Measurements from ENCODE around the gene LRR1.
"Not testable (repeated sequence)": the region's sequence is repeated elsewhere in the genome, so short reads cannot be mapped to it uniquely, and the experiment has no call there.

LRR1 gene

DNA sequence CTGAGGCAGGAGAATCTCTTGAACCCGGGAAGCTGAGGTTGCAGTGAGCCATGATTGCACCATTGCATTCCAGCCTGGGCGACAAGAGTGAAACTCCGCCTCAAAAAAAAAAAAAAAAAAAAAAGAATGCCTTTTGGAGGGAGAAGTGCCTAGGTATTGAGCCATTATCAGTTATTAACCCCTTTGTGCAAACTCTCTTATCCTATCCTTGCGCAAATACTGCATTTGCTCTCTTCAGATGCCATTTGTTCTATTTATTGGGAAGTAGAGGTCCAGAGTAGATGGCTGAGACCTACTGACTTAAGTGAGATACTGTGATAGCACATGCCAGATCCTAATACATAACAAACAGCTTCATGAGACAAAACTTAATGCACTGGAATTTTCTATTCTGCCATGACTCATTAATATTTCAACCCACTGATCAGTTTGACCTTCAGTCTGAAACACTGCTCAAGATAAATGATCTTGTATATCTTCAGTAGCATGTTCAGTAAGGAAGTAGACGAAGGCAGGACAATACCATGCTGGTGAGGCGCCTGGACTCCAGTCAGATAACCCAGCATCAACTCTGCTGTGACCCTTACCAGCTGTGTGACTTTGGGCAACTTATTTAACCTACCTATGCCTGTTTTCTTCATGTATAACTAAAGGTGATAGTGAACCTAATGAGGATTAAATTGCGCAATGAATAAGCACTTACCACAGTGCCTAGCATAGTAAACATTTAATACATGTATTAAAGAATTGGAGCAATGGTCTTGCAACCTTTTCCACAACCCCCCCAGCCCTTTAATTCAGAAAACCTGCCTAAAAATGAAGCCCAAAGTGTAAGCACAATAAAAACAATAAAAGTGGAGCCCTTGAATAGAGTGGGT is 42.0 kb downstream of the LRR1 start:
- no peak for DNase-seq (ENCODE audit: extremely low read depth, low read depth)
- TF ChIP-seq, protein P1, sequence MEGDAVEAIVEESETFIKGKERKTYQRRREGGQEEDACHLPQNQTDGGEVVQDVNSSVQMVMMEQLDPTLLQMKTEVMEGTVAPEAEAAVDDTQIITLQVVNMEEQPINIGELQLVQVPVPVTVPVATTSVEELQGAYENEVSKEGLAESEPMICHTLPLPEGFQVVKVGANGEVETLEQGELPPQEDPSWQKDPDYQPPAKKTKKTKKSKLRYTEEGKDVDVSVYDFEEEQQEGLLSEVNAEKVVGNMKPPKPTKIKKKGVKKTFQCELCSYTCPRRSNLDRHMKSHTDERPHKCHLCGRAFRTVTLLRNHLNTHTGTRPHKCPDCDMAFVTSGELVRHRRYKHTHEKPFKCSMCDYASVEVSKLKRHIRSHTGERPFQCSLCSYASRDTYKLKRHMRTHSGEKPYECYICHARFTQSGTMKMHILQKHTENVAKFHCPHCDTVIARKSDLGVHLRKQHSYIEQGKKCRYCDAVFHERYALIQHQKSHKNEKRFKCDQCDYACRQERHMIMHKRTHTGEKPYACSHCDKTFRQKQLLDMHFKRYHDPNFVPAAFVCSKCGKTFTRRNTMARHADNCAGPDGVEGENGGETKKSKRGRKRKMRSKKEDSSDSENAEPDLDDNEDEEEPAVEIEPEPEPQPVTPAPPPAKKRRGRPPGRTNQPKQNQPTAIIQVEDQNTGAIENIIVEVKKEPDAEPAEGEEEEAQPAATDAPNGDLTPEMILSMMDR (IDR thresholded peaks at IDR 0.05; ENCODE audit: low read depth, low read length) = no peak

DNA sequence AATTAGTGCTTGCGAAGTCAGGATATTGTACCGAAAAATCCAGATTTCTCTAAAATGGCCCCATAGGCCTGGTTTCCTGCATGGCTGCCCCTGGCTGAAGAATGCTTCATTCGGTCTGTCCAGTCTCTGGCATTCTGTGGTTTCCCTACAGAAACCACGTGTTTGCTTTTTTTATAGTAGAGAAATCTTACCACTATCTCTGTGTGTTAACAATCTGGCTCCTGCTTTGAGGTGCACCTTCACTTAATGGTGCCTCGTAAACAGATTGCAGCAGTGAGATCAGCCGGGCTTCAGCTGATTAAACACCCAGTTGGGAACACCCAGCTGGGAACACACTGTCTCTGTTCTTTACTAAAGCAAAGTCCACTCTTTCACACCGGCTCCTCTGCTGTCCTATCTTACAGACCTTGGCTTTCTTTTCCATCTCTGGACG is 43.0 kb downstream of the LRR1 start:
- DNase-seq (ENCODE audit: extremely low read depth, low read depth) = no peak

DNA sequence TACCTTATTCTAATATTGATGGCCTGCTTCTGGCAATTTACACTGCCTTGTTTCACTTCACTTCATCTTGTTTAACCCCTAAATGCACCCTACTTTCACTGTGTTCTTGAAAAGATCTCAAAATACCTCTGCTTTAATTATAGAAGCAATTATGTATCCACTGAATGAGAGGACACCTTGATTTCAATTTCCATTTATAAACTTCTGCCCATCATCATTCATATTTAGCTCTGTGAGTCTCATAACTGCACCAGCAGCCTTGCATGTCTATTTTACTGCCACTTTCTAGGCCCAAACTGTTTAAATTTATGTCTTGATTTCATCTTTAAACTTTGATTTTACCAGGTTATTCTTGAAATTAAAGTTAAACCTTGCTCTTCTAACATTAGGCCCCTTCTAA is 43.4 kb downstream of the LRR1 start:
- DNase-seq (ENCODE audit: extremely low read depth, low read depth) = no peak
- TF ChIP-seq, protein P1 (IDR thresholded peaks at IDR 0.05; ENCODE audit: low read depth, low read length) = no peak

More for the DNA sequence above, 43.0 kb downstream of the LRR1 start:
- TF ChIP-seq, protein P1 (IDR thresholded peaks at IDR 0.05; ENCODE audit: low read depth, low read length) = no peak

DNA sequence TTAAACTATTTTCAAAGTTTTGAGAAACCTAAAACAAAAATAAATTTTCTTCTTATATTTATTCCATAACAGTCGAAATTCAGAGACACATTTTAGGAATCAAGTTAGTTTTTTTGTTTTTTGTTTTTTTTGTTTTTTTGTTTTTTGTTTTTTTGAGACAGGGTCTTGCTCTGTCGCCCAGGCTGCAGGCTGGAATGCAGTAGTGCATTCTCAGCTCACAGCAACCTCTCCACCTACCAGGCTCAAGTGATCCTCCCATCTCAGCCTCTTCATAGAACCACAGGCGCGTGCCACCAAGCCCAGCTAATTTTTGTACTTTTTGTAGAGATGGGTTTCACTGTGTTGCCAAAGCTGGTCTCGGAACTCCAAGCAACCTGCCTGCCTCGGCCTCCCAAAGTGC is 54.8 kb downstream of the LRR1 start:
- TF ChIP-seq, protein P1 (IDR thresholded peaks at IDR 0.05; ENCODE audit: low read depth, low read length) = no peak
- no peak for DNase-seq (ENCODE audit: extremely low read depth, low read depth)

DNA sequence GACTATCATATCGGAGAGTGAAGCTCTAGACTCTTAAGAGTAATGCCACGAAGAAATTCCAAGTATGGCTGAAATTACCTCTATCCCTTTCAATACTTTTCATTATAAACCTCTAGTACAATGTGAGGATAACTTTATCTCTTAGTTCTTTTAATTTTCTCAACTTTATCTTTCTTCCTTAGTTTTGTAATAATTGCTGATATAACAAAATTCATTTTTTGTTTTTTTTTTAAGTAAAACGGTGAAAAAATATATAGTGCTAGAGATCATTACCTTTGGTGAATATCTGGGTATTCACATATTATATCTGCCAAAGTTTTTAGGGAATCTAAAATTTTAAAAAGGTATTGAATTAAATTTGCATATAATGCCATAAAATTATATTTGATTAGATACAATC is 55.8 kb downstream of the LRR1 start:
- TF ChIP-seq, protein P1 (IDR thresholded peaks at IDR 0.05; ENCODE audit: low read depth, low read length) = no peak
- DNase-seq (ENCODE audit: extremely low read depth, low read depth) = no peak

DNA sequence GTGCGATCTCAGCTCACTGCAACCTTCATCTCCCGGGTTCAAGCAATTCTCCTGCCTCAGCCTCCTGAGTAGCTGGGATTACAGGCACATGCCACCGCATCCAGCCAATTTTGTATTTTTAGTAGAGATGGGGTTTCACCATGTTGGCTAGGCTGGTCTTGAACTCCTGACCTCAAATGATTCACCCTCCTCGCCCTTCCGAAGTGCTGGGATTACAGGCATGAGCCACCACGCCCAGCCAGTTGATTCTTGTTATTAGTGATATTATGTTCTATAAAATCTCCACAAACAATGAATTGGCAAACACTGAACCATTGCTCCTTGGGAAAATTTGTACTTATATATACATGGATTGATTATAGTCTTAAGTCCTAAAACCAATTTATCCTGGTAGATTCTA is 58.8 kb downstream of the LRR1 start:
- not testable (repeated sequence) for DNase-seq (ENCODE audit: extremely low read depth, low read depth)

DNA sequence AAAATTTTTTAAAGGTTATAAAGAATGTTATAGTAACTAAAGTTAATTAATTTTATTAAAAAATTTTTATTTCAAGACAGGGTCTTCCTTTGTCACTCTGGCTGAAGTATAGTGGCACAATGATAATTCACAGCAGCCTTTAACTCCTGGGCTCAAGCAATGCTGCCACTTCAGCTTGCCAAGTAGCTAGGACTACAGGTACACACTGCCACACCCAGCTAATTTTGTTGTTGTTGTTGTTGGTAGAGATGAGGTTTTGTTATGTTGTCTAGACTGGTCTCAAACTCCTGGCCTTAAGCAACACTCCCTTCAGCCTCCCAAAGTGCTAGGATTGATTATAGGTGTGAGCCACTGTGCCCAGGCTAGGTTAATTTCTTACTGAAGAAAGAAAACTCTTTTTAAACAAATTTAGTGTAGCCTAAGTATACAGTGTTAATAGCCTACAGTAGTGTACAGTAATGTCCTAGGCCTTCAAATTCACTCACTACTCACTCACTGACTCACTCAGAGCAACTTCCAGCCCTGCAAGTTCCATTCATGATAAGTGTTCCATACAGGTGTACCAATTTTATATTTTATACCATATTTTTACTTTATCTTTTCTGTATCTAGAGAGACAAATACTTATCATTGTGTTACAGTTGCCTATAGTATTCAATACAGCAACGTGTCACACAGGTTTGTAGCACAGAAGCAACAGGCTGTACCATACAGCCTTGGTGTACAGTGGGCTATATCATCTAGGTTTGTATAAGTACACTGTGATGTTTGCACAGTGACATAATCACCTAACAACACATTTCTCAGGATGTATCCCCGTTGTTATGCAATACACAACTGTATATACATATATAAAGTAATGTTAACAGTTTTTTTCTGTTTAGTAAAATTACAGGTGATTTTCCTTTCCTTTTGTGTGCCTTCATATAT is 61.1 kb downstream of the LRR1 start:
- no peak for DNase-seq (ENCODE audit: extremely low read depth, low read depth)

More for the DNA sequence above, 61.1 kb downstream of the LRR1 start:
- TF ChIP-seq, protein P1 (IDR thresholded peaks at IDR 0.05; ENCODE audit: low read depth, low read length) = no peak
